Sciatic nerve (tissue), 2 donors: ENCODE data around the gene PPP2R1B. TPM values are rescaled to one million over a fixed set of nuclear protein-coding genes. Genes with fewer than 3 reads are reported as not detected.

Source experiments
- ATAC-seq: fragments of 200-7000 bp; cut with Tn5 transposase; one replicate; pipeline ENCODE4 v1.9.1; 2020; ENCODE audit warnings: mild to moderate bottlenecking, moderate library complexity
- DNase-seq: peaks from one replicate; pipeline ENCODE4 v3.0.0-alpha.2; 2020; ENCODE audit warnings: low spot score
- intact Hi-C: fragments of 100-400 bp; cut with DNase I; formaldehyde crosslinking; loops from one replicate; pipeline ENCODE4 v1.14.2; 2022
- total RNA-seq: library from RNA; stranded (reverse); fragmentation: NEBNext Ultra II Directional; extraction: Animal tissue kit (Norgen Biotek cat#: 25700); gene quantifications from one replicate; pipeline ENCODE4 v1.2.1, GENCODE V29; 2021
- donor health status: DM: no; HTN: no; CAD: no.
- donor health status: DM: no; HTN: no; CAD: no.

Gene PPP2R1B
- total RNA-seq, 1 donor from 2014 or later: 37.7 TPM

- DNase-seq: no peak
These were observed 5.2 kb downstream of the PPP2R1B start for GRCh38 chr11:111761036-111761435.

GRCh38 chr11:111759778-111760407 is 6.3 kb downstream of the PPP2R1B start:
- DNase-seq (no peak), ATAC-seq (no peak)
- intact Hi-C loops: no loop called here

More at GRCh38 chr11:111761036-111761435, 5.2 kb downstream of the PPP2R1B start:
- ATAC-seq: no peak
- intact Hi-C loops: no loop called here

- no peak for ATAC-seq
- DNase-seq: no peak
- intact Hi-C loops: no loop called here
These were observed 6.8 kb downstream of the PPP2R1B start for GRCh38 chr11:111759376-111759775.

GRCh38 chr11:111756097-111756496 is 10.1 kb downstream of the PPP2R1B start:
- no peak for DNase-seq
- no peak for ATAC-seq
- intact Hi-C loops: no loop called here

- intact Hi-C loops: no loop called here
- DNase-seq: no peak
- no peak for ATAC-seq
These were observed 16.5 kb downstream of the PPP2R1B start for GRCh38 chr11:111749646-111750045.

- DNase-seq (no peak), ATAC-seq (no peak)
- intact Hi-C loops: no loop called here
These were observed 18.0 kb downstream of the PPP2R1B start for GRCh38 chr11:111748035-111748804.

- intact Hi-C loops: no loop called here
- DNase-seq: no peak
- ATAC-seq: no peak
These were observed 20.3 kb downstream of the PPP2R1B start for GRCh38 chr11:111745719-111746504.

- DNase-seq (no peak), ATAC-seq (no peak)
- intact Hi-C loops: no loop called here
These were observed 22.5 kb downstream of the PPP2R1B start for GRCh38 chr11:111743700-111744099.

- ATAC-seq (no peak), DNase-seq (no peak)
- intact Hi-C loops: no loop called here
These were observed 24.4 kb downstream of the PPP2R1B start for GRCh38 chr11:111741751-111742150.

- DNase-seq (no peak), ATAC-seq (no peak)
- intact Hi-C loops: no loop called here
These were observed 26.9 kb downstream of the PPP2R1B start for GRCh38 chr11:111739299-111739698.

- no peak for DNase-seq
- intact Hi-C loops: no loop called here
- ATAC-seq: peak; percentile 3
These were observed 28.6 kb downstream of the PPP2R1B start for GRCh38 chr11:111737444-111738210.

- DNase-seq (no peak), ATAC-seq (no peak)
- intact Hi-C loops: no loop called here
These were observed 29.4 kb downstream of the PPP2R1B start for GRCh38 chr11:111736621-111737443.

- DNase-seq (no peak), ATAC-seq (peak; percentile 4)
- intact Hi-C loops: no loop called here
These were observed 30.0 kb downstream of the PPP2R1B start for GRCh38 chr11:111736181-111736590.

GRCh38 chr11:111735262-111736116 is 30.7 kb downstream of the PPP2R1B start:
- intact Hi-C loops: no loop called here
- DNase-seq (peak; percentile 85), ATAC-seq (peak; percentile 88)

GRCh38 chr11:111734954-111735261 is 31.3 kb downstream of the PPP2R1B start:
- no peak for DNase-seq
- intact Hi-C loops: no loop called here
- ATAC-seq: no peak

GRCh38 chr11:111734101-111734953 is 31.9 kb downstream of the PPP2R1B start:
- ATAC-seq (no peak), DNase-seq (no peak)
- intact Hi-C loops: no loop called here

- no peak for ATAC-seq
- intact Hi-C loops: no loop called here
- no peak for DNase-seq
These were observed 32.5 kb downstream of the PPP2R1B start for GRCh38 chr11:111733611-111734088.
